ENCODE results near the gene DRAM1. TPM values are rescaled to one million over a fixed set of nuclear protein-coding genes. Genes with fewer than 3 reads are reported as not detected.

DRAM1 gene
- total and polyA plus RNA-seq, 10 of the 15 experiments (the other 5 are each of a cell fraction or from before 2014, with no cell fraction given), result 22.4 to 91.5 (median 41.4) TPM

GRCh38 chr12:101892794-101893193 is 15.4 kb downstream of the DRAM1 start:
- Histone ChIP-seq H3K27ac (ENCODE audit: control insufficient read depth, insufficient read depth) (no peak overlapping the region), H3K79me2 (ENCODE audit: control insufficient read depth, insufficient read depth, low read length) (peaks cover 50% of the 10 kb centered on the region), H3K4me2 (ENCODE audit: control insufficient read depth, insufficient read depth) (no peak overlapping the region), H3K9ac (ENCODE audit: control insufficient read depth, insufficient read depth, low read length) (no peak overlapping the region), H3K36me3 (ENCODE audit: control insufficient read depth in 2 of 2, insufficient read depth in 2 of 2, low read length in 1 of 2) (no peaks in the 10 kb centered on the region; a peak in 2 of 4 replicates), H3K9me3 (replicated peaks; ENCODE audit: control insufficient read depth, insufficient read depth, low read length) (no peaks in the 10 kb centered on the region; the same call in 2 of the 3 replicates), H2AFZ (ENCODE audit: control insufficient read depth, low read depth, low read length) (no peak overlapping the region), H3K27me3 (replicated peaks in 1 of 2; ENCODE audit: control insufficient read depth in 2 of 2, insufficient read depth in 2 of 2, low read length in 1 of 2) (no peaks in the 10 kb centered on the region), H3K4me1 (ENCODE audit: control insufficient read depth, insufficient read depth, low read length) (peaks cover 11% of the 10 kb centered on the region), H4K20me1 (ENCODE audit: control insufficient read depth, insufficient read depth) (no peaks in the 10 kb centered on the region), H3K4me3 (no peak overlapping the region)
- SMC1A ChIA-PET (ENCODE audit: uncharacterized antibody, unreplicated experiment), result interaction anchor here (0.5 to 3.4 kb wide), 9 partner anchors 11 to 408 kb away, joined by 3 to 35 read pairs (median 4); partner anchors contain the start of gene DRAM1
- DNase-seq (ENCODE audit: low read depth, low spot score), result no peak
- no TSS peak for BruUV-seq (replicated peaks)
- in situ Hi-C loops (cut with MboI), result no loop called here
- POLR2A ChIA-PET, result interaction anchor here (0.6 to 3.1 kb wide), 6 partner anchors 9 to 168 kb away, joined by 3 to 15 read pairs (median 5); no protein-coding TSS in a partner anchor
- intact Hi-C loops (cut with micrococcal nuclease; ENCODE audit: unreplicated experiment), result no loop called here
- ATAC-seq, result no peak
- no peak for FAIRE-seq
- RAD21 ChIA-PET (ENCODE audit: unreplicated experiment), result interaction anchor here (0.7 to 1.2 kb wide), 5 partner anchors 9 to 622 kb away, joined by 3 to 4 read pairs (median 4); no protein-coding TSS in a partner anchor
- CTCF ChIA-PET, result interaction anchor here (0.9 to 2.9 kb wide), 8 partner anchors 13 to 121 kb away, joined by 3 to 11 read pairs (median 6); no protein-coding TSS in a partner anchor
- no peak for TF ChIP-seq BRCA1 (IDR thresholded peaks at IDR 0.05; ENCODE audit: low read depth, low read length)
- no peak for TF ChIP-seq SMARCA5 (IDR thresholded peaks at IDR 0.05)
- TF ChIP-seq SPI1 (IDR thresholded peaks at IDR 0.05; ENCODE audit: borderline replicate concordance, insufficient read depth, low read depth, low read length), result no peak
- no peak for TF ChIP-seq CREB1 (IDR thresholded peaks at IDR 0.05; ENCODE audit: low read depth)
- no peak for TF ChIP-seq ATF2 (IDR thresholded peaks at IDR 0.05; ENCODE audit: low read length)
- TF ChIP-seq FOXK2 (IDR thresholded peaks at IDR 0.05), result no peak
- no peak for TF ChIP-seq NRF1 (conservative IDR thresholded peaks at IDR 0.05; ENCODE audit: low read depth, low read length)
- TF ChIP-seq ELK1 (IDR thresholded peaks at IDR 0.05; ENCODE audit: low read depth, low read length), result no peak
- TF ChIP-seq ZBTB40 (IDR thresholded peaks at IDR 0.05; ENCODE audit: borderline replicate concordance), result no peak
- TF ChIP-seq MLLT1 (IDR thresholded peaks at IDR 0.05), result no peak
- TF ChIP-seq EED (IDR thresholded peaks at IDR 0.05; ENCODE audit: low read depth), result no peak
- TF ChIP-seq EP300 (IDR thresholded peaks at IDR 0.05; ENCODE audit: borderline replicate concordance in 1 of 2, control insufficient read depth in 1 of 2, low read depth in 2 of 2, low read length in 2 of 2), result no peak
- no peak for TF ChIP-seq EGR1 (IDR thresholded peaks at IDR 0.05; ENCODE audit: borderline replicate concordance in 1 of 2, low read depth in 2 of 2, low read length in 2 of 2)
- no peak for TF ChIP-seq PAX8 (IDR thresholded peaks at IDR 0.05)
